ENCODE measurements around the gene PLS3. TPM values are rescaled to one million over a fixed set of nuclear protein-coding genes. Genes with fewer than 3 reads are reported as not detected.
A peak's percentile ranks its signal among the peaks of the same experiment; 100 is the strongest.

The PLS3 gene
- total RNA-seq, result 10 to 100 TPM; 33.4 to 40.1 TPM

DNA sequence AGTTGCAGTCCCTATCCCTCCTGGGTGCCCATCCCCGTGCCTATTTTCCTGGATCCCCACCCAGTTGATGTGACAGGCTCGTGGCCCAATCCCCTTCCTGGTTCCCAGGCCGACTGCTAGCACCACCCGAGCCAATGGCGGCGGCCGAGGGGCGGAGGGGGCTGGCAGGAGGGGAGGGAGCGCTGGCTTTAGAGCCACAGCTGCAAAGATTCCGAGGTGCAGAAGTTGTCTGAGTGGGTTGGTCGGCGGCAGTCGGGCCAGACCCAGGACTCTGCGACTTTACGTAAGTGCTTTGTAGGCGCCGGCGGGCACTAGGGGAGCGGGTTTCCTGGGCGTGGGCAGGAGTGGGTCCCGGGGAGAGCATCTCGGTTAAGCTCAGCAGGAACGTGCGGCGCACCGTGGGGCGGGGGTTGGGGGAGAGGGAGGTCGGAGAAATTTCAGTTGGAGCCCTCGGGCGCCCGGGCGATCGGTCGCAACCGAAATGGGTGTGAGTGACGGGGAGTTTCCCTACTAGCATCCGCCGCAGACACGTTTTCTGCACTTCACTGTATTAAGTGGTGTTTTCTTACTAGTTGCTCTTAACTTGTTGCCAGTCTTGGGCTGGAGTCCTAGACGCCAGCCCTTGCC, at the start of gene PLS3:
Gene PLS3 (plus strand): TSS at position 197 of the 627 bp plus-strand sequence. CDS start 49,077 bp downstream, outside the sequence.
- DNase-seq (ENCODE audit: low spot score), result peak; percentile 79
- Histone ChIP-seq H3K36me3 (no peaks in the 10 kb centered on the region), H3K27ac (peak within 1 kb of the TSS; percentile 82 to 86), H3K4me3 (peak within 1 kb of the TSS; percentile 48 to 62), H3K27me3 (no peaks in the 10 kb centered on the region), H3K9me3 (no peaks in the 10 kb centered on the region), H3K4me1 (peaks cover 0 to 6% of the 10 kb centered on the region in 2 donors)
- TF ChIP-seq CTCF (IDR thresholded peaks at IDR 0.05), result no peak

DNA sequence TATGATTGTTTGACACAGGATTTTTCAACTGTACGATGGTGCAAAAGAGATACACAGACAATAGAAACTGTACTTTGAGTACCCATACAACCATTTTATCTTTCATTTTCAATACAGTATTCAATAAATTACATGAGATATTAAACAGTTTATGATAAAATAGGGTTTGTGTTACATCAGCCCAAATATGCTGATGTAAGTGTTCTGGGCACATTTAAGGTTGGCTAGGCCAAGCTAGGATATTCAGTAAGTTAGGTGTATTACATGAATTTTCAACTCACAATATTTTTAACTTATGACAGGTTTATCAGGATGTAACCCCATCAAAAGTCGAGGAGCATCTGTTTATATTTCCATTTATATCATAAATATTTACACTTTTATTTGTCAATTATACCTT, 42.9 kb upstream of the PLS3 start:
- TF ChIP-seq CTCF (IDR thresholded peaks at IDR 0.05), result no peak
- H3K36me3 ChIP-seq, result no peaks in the 10 kb centered on the region
- H3K4me3 ChIP-seq, result no peak overlapping the region
- no peak overlapping the region for H3K27ac ChIP-seq
- H3K27me3 ChIP-seq, result no peaks in the 10 kb centered on the region
- no peaks in the 10 kb centered on the region for H3K4me1 ChIP-seq
- no peaks in the 10 kb centered on the region for H3K9me3 ChIP-seq
- DNase-seq (ENCODE audit: low spot score), result no peak

- no peak overlapping the region for H3K27ac ChIP-seq
- DNase-seq (ENCODE audit: low spot score), result no peak
- no peaks in the 10 kb centered on the region for H3K27me3 ChIP-seq
- no peaks in the 10 kb centered on the region for H3K9me3 ChIP-seq
- H3K4me1 ChIP-seq, result no peaks in the 10 kb centered on the region
- no peaks in the 10 kb centered on the region for H3K36me3 ChIP-seq
- no peak for TF ChIP-seq CTCF (IDR thresholded peaks at IDR 0.05)
- no peak overlapping the region for H3K4me3 ChIP-seq
These were observed 39.2 kb upstream of the PLS3 start for GRCh38 chrX:115521741-115522140.

DNA sequence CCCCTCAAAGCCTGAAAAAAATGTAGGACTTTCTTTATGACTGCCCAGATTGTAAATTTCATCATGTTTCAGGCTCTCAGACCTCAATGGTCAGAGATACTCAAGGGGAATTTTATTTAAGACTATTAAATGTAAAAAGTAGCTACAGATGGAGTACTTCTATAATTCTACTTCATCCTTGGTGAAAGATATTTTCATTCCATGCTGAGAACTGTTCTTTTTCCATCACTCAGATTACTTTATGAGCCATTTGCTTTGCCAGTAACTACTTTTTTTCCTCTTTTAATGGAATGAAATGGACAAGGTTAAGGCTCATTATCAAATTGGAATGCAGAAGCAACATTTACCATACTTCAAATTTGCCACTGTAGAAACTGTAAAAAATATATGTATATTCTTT, 38.0 kb upstream of the PLS3 start:
- Histone ChIP-seq H3K4me3 (no peak overlapping the region), H3K4me1 (no peaks in the 10 kb centered on the region), H3K27me3 (no peaks in the 10 kb centered on the region), H3K9me3 (no peaks in the 10 kb centered on the region), H3K27ac (no peak overlapping the region), H3K36me3 (no peaks in the 10 kb centered on the region)
- TF ChIP-seq CTCF (IDR thresholded peaks at IDR 0.05), result no peak
- no peak for DNase-seq (ENCODE audit: low spot score)

GRCh38 chrX:115525486-115525885, 35.5 kb upstream of the PLS3 start:
- H3K4me1 ChIP-seq, result no peaks in the 10 kb centered on the region
- H3K27ac ChIP-seq, result no peak overlapping the region
- no peak overlapping the region for H3K4me3 ChIP-seq
- H3K36me3 ChIP-seq, result no peaks in the 10 kb centered on the region
- no peak for TF ChIP-seq CTCF (IDR thresholded peaks at IDR 0.05)
- DNase-seq (ENCODE audit: low spot score), result no peak
- H3K27me3 ChIP-seq, result no peaks in the 10 kb centered on the region
- no peaks in the 10 kb centered on the region for H3K9me3 ChIP-seq

DNA sequence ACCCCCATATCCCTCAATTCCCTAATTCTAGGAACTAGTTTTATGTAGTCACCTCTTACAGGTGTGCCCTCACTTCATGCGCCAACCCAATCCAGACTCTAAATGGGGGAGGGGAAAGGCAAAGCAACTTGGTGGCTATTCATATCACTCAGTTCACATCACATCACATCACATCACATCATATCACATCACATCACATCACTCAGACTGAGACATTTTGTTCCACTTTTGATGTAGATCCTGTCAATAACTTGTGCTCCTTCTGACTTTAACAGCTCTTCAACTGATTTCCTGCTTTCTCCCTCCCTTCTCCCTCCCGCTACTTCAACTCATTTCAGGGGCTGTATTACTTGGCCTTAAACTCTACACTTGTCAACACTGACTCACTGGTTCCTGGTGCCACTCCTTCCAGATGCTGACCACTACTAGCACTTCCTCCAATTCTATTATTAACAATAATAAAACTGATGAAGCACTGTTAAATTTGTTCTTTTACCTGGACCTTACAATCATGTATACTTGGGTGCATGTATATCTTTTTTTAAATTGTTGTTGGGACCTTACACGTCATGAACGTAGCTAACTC, 29.1 kb upstream of the PLS3 start:
- Histone ChIP-seq H3K27me3 (no peaks in the 10 kb centered on the region), H3K4me1 (no peaks in the 10 kb centered on the region), H3K4me3 (no peak overlapping the region), H3K36me3 (no peaks in the 10 kb centered on the region), H3K27ac (no peak overlapping the region), H3K9me3 (no peaks in the 10 kb centered on the region)
- no peak for DNase-seq (ENCODE audit: low spot score)
- TF ChIP-seq CTCF (IDR thresholded peaks at IDR 0.05), result no peak

Measured in right atrium auricular region (tissue), 2 donors.